Mesendoderm (in vitro differentiated cells): ENCODE measurements around the gene DLG1.

Experiments
- DNase-seq: peaks from one replicate; pipeline ENCODE4 v3.0.0; 2013
- H2AK5ac ChIP-seq: 2 replicates; pipeline ENCODE4 v1.6.1; 2013; ENCODE audit warnings: low read length, inconsistent platforms
- H2BK120ac ChIP-seq: 2 replicates; pipeline ENCODE4 v1.6.1; 2013; ENCODE audit warnings: low read depth, mild to moderate bottlenecking, low read length, moderate library complexity, mixed read lengths
- H2BK15ac ChIP-seq: replicated peaks from 2 replicates; pipeline ENCODE4 v1.6.1; 2013; ENCODE audit warnings: low read depth, mild to moderate bottlenecking, moderate library complexity
- H2BK5ac ChIP-seq: 2 replicates; pipeline ENCODE4 v1.6.1; 2013; ENCODE audit warnings: low read length, inconsistent platforms
- H3K18ac ChIP-seq: 2 replicates; pipeline ENCODE4 v1.6.1; 2013; ENCODE audit warnings: mild to moderate bottlenecking, low read length, mixed read lengths
- H3K23ac ChIP-seq: one replicate; pipeline ENCODE4 v1.6.1; 2013; ENCODE audit warnings: low read length
- H3K27ac ChIP-seq: 2 replicates; pipeline ENCODE4 v1.5.1; 2013; ENCODE audit warnings: low read depth, mild to moderate bottlenecking, inconsistent platforms, low read length, moderate library complexity
- H3K27me3 ChIP-seq: 2 replicates; pipeline ENCODE4 v1.6.1; 2013; ENCODE audit warnings: low read length, control low read depth, mild to moderate bottlenecking, inconsistent platforms; ENCODE audit not compliant: insufficient read depth, poor library complexity
- H3K36me3 ChIP-seq: 2 replicates; pipeline ENCODE4 v1.6.1; 2013; ENCODE audit warnings: low read length, inconsistent platforms; ENCODE audit not compliant: control insufficient read depth, insufficient read depth
- H3K4ac ChIP-seq: one replicate; pipeline ENCODE4 v1.6.1; 2013; ENCODE audit warnings: low read depth, mild to moderate bottlenecking, low read length, moderate library complexity
- H3K4me1 ChIP-seq: 2 replicates; pipeline ENCODE4 v1.6.1; 2013; ENCODE audit warnings: low read depth, low read length, inconsistent platforms; ENCODE audit not compliant: control insufficient read depth
- H3K4me2 ChIP-seq: 2 replicates; pipeline ENCODE4 v1.6.1; 2013; ENCODE audit warnings: low read length
- H3K4me3 ChIP-seq: 2 replicates; pipeline ENCODE4 v1.5.1; 2013; ENCODE audit warnings: mild to moderate bottlenecking, low read length
- H3K56ac ChIP-seq: one replicate; pipeline ENCODE4 v1.6.1; 2013; ENCODE audit warnings: low read length
- H3K79me1 ChIP-seq: 2 replicates; pipeline ENCODE4 v1.6.1; 2013; ENCODE audit warnings: low read length, inconsistent platforms
- H3K79me2 ChIP-seq: 2 replicates; pipeline ENCODE4 v1.6.1; 2013; ENCODE audit warnings: mild to moderate bottlenecking, low read length; ENCODE audit not compliant: control insufficient read depth, insufficient read depth
- H3K9ac ChIP-seq: 2 replicates; pipeline ENCODE4 v1.6.1; 2013; ENCODE audit warnings: low read length, inconsistent platforms
- H4K5ac ChIP-seq: one replicate; pipeline ENCODE4 v1.6.1; 2013; ENCODE audit warnings: low read length
- H4K8ac ChIP-seq: one replicate; pipeline ENCODE4 v1.6.1; 2013; ENCODE audit warnings: low read depth, mild to moderate bottlenecking, control low read depth, low read length, moderate library complexity
- WGBS: extraction: QIAGEN DNeasy Blood & Tissue Kit; methylation state at CpG from one replicate; pipeline ENCODE4 v1.1.7; 2013; ENCODE audit warnings: low lambda C conversion rate, missing lambda C conversion rate; ENCODE audit not compliant: insufficient coverage; ENCODE audit errors: extremely low coverage; 5-methylcytosine and 5-hydroxymethylcytosine counted together

DLG1 gene

GRCh38 chr3:197298945-197299854 lies 788 bp upstream of the DLG1 start:
- DNase-seq, result peak; percentile 79
- H3K9ac ChIP-seq, result peak overlapping the region; percentile 74
- H3K18ac ChIP-seq, result peak overlapping the region; percentile 76
- peak overlapping the region; percentile 83 for H3K56ac ChIP-seq
- no peak overlapping the region for H2BK5ac ChIP-seq
- H4K8ac ChIP-seq, result peak overlapping the region; percentile 3
- H2BK120ac ChIP-seq, result no peak overlapping the region
- H3K23ac ChIP-seq, result no peak overlapping the region
- H2AK5ac ChIP-seq, result no peak overlapping the region
- no peak overlapping the region for H2BK15ac ChIP-seq
- H3K79me1 ChIP-seq, result peaks cover 2% of the 10 kb centered on the region
- H3K27me3 ChIP-seq, result no peaks in the 10 kb centered on the region
- WGBS, result no CpG with 5 or more reads among the region's 42 CpGs
- peaks cover 5% of the 10 kb centered on the region for H3K79me2 ChIP-seq
- peak overlapping the region; percentile 39 for H3K27ac ChIP-seq
- peaks cover 5% of the 10 kb centered on the region for H3K4me1 ChIP-seq
- H3K4me3 ChIP-seq, result peak overlapping the region; percentile 44
- H3K4ac ChIP-seq, result no peak overlapping the region
- no peaks in the 10 kb centered on the region for H3K36me3 ChIP-seq
- no peak overlapping the region for H4K5ac ChIP-seq
- H3K4me2 ChIP-seq, result peak overlapping the region; percentile 49

GRCh38 chr3:197297476-197298340 lies 704 bp downstream of the DLG1 start:
- peak; percentile 93 for DNase-seq
- H3K4ac ChIP-seq, result peak overlapping the region; percentile 63
- H2BK120ac ChIP-seq, result no peak overlapping the region
- peaks cover 5% of the 10 kb centered on the region for H3K4me1 ChIP-seq
- peak overlapping the region; percentile 98 for H3K9ac ChIP-seq
- peaks cover 4% of the 10 kb centered on the region for H3K79me1 ChIP-seq
- peak overlapping the region; percentile 93 for H3K18ac ChIP-seq
- H4K5ac ChIP-seq, result no peak overlapping the region
- peak overlapping the region; percentile 84 for H3K4me2 ChIP-seq
- H3K23ac ChIP-seq, result no peak overlapping the region
- no CpG with 5 or more reads among the region's 100 CpGs for WGBS
- H3K27me3 ChIP-seq, result no peaks in the 10 kb centered on the region
- H3K79me2 ChIP-seq, result peaks cover 9% of the 10 kb centered on the region
- H3K4me3 ChIP-seq, result peak overlapping the region; percentile 94
- peak overlapping the region; percentile 100 for H3K56ac ChIP-seq
- H4K8ac ChIP-seq, result no peak overlapping the region
- H3K36me3 ChIP-seq, result no peaks in the 10 kb centered on the region
- H3K27ac ChIP-seq, result peak overlapping the region; percentile 93
- H2AK5ac ChIP-seq, result no peak overlapping the region
- H2BK5ac ChIP-seq, result peak overlapping the region; percentile 95
- H2BK15ac ChIP-seq, result no peak overlapping the region

DNA sequence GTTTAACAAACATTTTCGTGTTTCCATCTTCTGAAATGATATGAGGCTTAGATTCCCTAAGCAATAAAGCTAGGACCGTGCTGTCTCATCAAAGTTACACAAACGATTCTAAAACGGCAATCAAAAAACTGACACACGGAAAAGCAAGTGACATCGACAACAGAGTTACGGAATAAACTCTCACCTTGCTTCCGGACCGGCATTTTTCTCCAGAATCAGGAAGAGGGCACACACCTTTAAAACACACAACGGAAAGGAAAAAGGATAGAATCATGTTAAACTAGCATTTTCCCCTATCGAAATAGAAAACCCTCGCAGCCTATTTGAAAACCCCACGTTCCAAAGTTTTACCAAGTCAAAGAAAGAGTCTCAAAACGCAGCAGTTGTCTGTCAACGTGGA lies 1.4 kb downstream of the DLG1 start:
- Histone ChIP-seq H4K5ac (no peak overlapping the region), H2AK5ac (no peak overlapping the region), H3K4me2 (peak overlapping the region; percentile 84), H2BK120ac (no peak overlapping the region), H3K4me3 (peak overlapping the region; percentile 78), H3K56ac (peak overlapping the region; percentile 92), H3K23ac (no peak overlapping the region), H2BK5ac (no peak overlapping the region), H4K8ac (no peak overlapping the region), H3K4me1 (peaks cover 5% of the 10 kb centered on the region), H3K36me3 (no peaks in the 10 kb centered on the region), H3K27ac (peak overlapping the region; percentile 93), H3K79me2 (peaks cover 13% of the 10 kb centered on the region), H3K79me1 (peaks cover 7% of the 10 kb centered on the region), H3K27me3 (no peaks in the 10 kb centered on the region), H3K4ac (no peak overlapping the region), H3K9ac (peak overlapping the region; percentile 71), H2BK15ac (no peak overlapping the region), H3K18ac (peak overlapping the region; percentile 93)
- no CpG with 5 or more reads among the region's 15 CpGs for WGBS
- no peak for DNase-seq

GRCh38 chr3:197296545-197296944 lies 1.9 kb downstream of the DLG1 start:
- Histone ChIP-seq H3K27ac (no peak overlapping the region), H3K9ac (no peak overlapping the region), H4K8ac (no peak overlapping the region), H3K4ac (no peak overlapping the region), H3K18ac (no peak overlapping the region), H4K5ac (no peak overlapping the region), H2BK120ac (no peak overlapping the region), H3K36me3 (no peaks in the 10 kb centered on the region), H2BK15ac (no peak overlapping the region), H3K27me3 (no peaks in the 10 kb centered on the region), H3K4me1 (peaks cover 5% of the 10 kb centered on the region), H2AK5ac (no peak overlapping the region), H3K4me2 (peak overlapping the region; percentile 84), H3K4me3 (no peak overlapping the region), H3K23ac (no peak overlapping the region), H3K79me1 (peaks cover 9% of the 10 kb centered on the region), H3K79me2 (peaks cover 16% of the 10 kb centered on the region), H2BK5ac (no peak overlapping the region), H3K56ac (no peak overlapping the region)
- no CpG with 5 or more reads among the region's 2 CpGs for WGBS
- DNase-seq, result no peak

DNA sequence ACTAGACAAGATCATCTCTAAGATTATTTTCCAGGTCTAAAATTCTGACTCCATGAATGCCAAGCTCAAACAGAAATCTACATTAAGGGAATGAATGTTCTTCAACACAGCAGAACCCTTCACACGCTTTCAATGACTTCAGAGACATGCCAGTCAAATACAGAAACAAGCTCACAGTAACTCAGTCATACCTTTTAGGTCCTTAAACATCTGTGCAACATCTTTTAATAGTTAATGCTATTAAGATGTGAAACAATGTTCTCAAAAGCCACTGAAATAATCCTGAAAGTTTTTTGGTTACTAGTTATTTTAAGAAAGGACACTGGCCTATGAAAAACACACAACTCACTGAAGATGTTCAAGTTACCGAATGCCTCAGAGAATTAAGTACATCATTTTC lies 2.5 kb downstream of the DLG1 start:
- Histone ChIP-seq H3K9ac (no peak overlapping the region), H3K79me2 (peaks cover 20% of the 10 kb centered on the region), H3K36me3 (no peaks in the 10 kb centered on the region), H3K27ac (no peak overlapping the region), H3K4ac (no peak overlapping the region), H2BK15ac (no peak overlapping the region), H3K56ac (no peak overlapping the region), H2BK120ac (no peak overlapping the region), H2AK5ac (no peak overlapping the region), H3K18ac (no peak overlapping the region), H2BK5ac (no peak overlapping the region), H3K4me3 (no peak overlapping the region), H4K8ac (no peak overlapping the region), H4K5ac (no peak overlapping the region), H3K23ac (no peak overlapping the region), H3K27me3 (no peaks in the 10 kb centered on the region), H3K4me1 (peaks cover 5% of the 10 kb centered on the region), H3K4me2 (no peak overlapping the region), H3K79me1 (peaks cover 9% of the 10 kb centered on the region)
- no CpG with 5 or more reads among the region's 2 CpGs for WGBS
- DNase-seq, result no peak
